HG03280 (cell line): ENCODE results near the gene GAL3ST3.
A peak's percentile ranks its signal among the peaks of the same experiment; 100 is the strongest.

Experiments used
- ATAC-seq: cut with Tn5 transposase; IDR thresholded peaks from one replicate; pipeline ENCODE4 v1.9.1; 2021; ENCODE audit warnings: mild to moderate bottlenecking, moderate library complexity; ENCODE audit not compliant: unreplicated experiment

The GAL3ST3 gene

GRCh38 chr11:66069715-66070603 is 21.0 kb upstream of the GAL3ST3 start, which contains the start of gene PACS1:
PACS1 (plus strand) TSS chr11:66070272; CDS start chr11:66070487, 215 bp downstream.
- ATAC-seq: peak; percentile 54

- ATAC-seq: peak; percentile 6
These were observed 20.2 kb upstream of the GAL3ST3 start for GRCh38 chr11:66068923-66069714.

GRCh38 chr11:66068154-66068821 is 19.3 kb upstream of the GAL3ST3 start:
- ATAC-seq: no peak

GRCh38 chr11:66067640-66068039 is 18.7 kb upstream of the GAL3ST3 start:
- ATAC-seq: no peak

- ATAC-seq: no peak
These were observed 17.8 kb upstream of the GAL3ST3 start for GRCh38 chr11:66066751-66067150.

GRCh38 chr11:66064571-66064970 is 15.6 kb upstream of the GAL3ST3 start:
- ATAC-seq: no peak

- ATAC-seq: no peak
These were observed 14.9 kb upstream of the GAL3ST3 start for GRCh38 chr11:66063900-66064299.

GRCh38 chr11:66062408-66062807 is 13.4 kb upstream of the GAL3ST3 start:
- ATAC-seq: no peak

- no peak for ATAC-seq
These were observed 12.3 kb upstream of the GAL3ST3 start for GRCh38 chr11:66061268-66061667.

- no peak for ATAC-seq
These were observed 11.2 kb upstream of the GAL3ST3 start for GRCh38 chr11:66059966-66060680.

GRCh38 chr11:66056501-66056900 is 7.5 kb upstream of the GAL3ST3 start:
- ATAC-seq: no peak

- ATAC-seq: no peak
These were observed 6.1 kb upstream of the GAL3ST3 start for GRCh38 chr11:66055021-66055420.

- no peak for ATAC-seq
These were observed 3.7 kb upstream of the GAL3ST3 start for GRCh38 chr11:66052664-66052982.

GRCh38 chr11:66051766-66052663 is 3.1 kb upstream of the GAL3ST3 start, which contains the start of gene SF3B2:
SF3B2 (plus strand) TSS chr11:66052364; CDS start chr11:66052385, 21 bp downstream.
- ATAC-seq: peak; percentile 98

GRCh38 chr11:66051371-66051765 is 2.4 kb upstream of the GAL3ST3 start:
- ATAC-seq: no peak

- ATAC-seq: no peak
These were observed 1.7 kb upstream of the GAL3ST3 start for GRCh38 chr11:66050581-66051231.

- no peak for ATAC-seq
These were observed 1.2 kb downstream of the GAL3ST3 start for GRCh38 chr11:66047541-66048365.

- ATAC-seq: no peak
These were observed 2.1 kb downstream of the GAL3ST3 start for GRCh38 chr11:66046901-66047300.
